GM18520 (cell line): ENCODE measurements around the gene CARD9.
"Not testable (repeated sequence)": the region's sequence is repeated elsewhere in the genome, so short reads cannot be mapped to it uniquely, and the experiment has no call there.

Experiments
- ATAC-seq: cut with Tn5 transposase; IDR thresholded peaks from one replicate; pipeline ENCODE4 v1.9.1; 2021; ENCODE audit not compliant: unreplicated experiment

The CARD9 gene

DNA sequence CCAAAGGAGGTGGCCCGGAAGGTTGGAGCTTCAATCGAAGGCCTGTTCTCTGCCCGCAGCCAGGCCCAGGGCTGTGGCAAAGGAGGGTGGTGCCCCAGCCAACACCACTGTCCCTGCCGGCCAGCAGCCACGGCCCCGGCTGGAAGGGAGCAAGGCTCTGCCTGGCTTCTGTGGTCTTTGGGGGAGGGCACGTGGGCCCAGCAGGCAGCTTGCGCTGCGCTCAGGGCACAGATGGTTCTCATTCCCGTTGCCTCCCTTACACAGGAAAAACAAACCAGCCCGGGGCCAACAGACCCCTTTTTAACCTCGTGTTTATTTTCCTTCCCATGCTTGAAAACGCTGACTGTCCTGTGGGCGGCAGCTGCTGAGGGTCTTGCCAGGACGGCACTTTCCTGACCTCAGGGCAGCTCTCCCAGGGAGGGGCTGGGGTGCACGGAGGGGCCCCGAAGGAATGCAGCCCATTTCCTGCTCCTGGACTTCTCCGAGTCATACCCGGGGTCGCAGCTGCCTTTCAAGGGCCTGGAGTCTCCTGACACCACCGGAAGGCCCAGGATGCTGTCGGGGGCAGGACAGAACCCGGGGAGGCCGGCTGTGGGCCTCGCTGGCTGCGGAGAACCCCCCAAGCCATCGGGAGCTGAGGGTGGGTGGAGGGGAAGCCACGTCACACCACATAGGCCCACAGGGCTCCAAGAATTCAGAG is 47.3 kb downstream of the CARD9 start:
- no peak for ATAC-seq

DNA sequence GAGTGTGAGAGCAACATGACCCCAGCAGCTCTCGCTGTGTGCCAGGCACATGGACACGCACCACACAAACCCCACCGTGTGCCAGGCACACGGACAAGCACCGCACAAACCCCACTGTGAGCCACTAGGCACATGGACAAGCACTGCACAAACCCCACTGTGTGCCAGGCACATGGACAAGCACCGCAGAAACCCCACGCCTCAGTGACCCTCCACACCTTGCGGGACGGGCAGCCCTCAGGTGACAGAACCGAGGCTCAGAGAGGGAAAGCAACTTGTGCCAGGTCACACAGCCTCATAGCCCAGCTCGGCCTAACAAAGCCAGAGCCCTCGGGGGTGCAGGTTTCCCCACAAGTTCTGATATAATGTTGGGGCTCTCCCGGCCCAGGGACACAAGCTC is 48.1 kb downstream of the CARD9 start:
- no peak for ATAC-seq

DNA sequence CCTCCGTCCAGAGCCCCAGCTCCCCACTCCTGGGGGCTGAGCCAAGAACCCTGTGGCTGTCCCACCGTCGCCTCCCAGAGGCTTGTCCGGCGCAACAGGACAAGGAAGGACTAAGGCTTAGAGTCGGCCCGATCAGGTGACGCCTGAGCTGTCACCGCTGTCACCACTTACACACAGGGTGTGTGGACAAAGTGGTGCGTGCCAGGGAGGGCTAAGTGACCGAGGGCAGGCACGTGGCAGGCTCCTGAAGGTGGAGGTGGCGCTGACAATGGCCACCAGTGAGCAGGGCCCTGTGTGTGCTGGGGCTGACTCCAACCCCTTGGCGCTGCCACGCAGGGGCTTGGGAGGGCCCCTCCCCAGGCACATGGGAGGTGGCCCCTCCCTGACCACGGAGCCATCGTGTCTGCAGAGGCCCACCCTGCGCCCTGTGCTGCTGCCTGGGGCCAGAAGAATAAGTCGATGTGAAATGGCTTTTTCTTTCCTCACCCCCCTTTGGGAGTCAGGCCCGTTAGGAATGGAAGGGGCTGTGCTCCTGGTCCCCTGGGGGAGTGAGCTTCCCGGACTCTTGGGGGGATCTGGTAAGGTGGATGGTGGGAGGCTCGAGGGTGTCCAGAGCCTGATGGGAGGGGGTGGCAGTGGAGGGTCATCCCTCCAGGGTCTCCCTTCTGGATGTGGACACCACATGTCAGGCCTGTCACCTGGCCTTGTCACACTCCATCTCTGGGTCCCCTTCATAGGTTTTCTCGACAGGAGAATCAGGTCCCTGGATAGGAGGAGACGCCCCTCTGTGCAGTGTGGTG is 48.8 kb downstream of the CARD9 start:
- ATAC-seq: no peak

DNA sequence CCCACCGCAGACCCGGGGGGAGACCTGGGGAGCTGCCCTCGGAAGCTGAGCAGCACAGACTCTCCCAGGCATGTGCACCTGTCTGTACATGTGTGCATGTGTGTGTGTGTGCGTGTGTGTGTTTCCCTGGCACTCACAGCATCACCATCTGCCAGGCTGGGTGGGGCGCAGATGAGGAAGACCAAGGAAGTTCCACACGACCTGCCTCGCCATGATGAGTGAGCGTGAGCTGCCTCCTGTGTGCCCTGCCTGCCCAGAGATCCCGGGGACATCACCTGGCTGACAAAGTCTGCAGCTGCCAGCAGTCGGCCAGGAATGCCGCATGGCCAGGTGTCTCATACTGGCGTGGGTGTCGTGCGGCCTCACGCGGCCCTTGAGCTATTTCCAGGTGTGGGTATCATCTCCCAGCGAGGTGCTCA is 50.1 kb downstream of the CARD9 start:
- no peak for ATAC-seq

DNA sequence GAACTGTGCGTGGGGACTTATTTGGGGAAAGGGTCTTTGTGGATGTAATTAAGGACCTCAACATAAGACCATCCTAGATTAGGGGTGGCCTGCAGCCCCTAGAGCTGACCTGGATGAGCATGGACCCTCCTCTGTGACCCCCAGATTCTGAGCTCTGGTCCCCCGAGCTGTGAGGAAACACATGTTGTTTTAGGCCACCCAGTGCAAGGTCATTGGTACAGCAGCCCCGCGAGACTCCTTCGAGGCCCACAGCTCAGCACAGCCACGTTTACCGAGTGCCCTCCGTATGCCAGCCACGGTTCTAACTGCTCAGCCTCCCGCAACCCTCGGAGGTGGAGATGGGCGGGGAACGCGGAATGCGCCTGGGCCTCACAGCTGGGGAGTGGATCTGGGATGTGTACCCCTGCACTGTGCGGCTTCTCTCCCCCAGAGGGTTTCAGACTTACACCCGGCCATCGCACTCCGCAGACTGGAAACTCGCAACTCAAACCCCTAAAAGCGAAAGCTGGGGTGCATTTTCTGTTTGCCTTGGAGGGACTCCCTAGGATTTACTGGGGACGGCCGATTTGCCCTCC is 50.6 kb downstream of the CARD9 start:
- ATAC-seq: no peak

DNA sequence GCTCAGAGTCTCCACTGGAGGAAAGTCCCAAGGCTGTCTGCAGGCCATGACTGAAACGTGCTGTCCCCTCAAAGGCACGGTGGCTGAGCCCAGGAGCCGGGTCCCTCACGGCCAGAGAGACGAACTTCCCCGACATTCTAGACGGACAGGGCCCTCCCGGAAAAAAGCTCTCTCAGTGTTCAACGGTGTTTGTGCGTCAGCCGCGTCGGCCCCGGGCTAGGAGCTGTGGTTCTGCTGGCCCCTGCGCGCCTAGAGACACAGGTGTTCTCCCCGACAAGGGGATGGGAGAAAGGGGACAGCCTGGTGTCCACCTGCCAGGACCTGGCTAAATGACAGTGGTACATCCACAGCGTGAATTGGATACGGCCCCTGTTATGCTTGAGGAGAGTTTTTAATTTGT is 51.9 kb downstream of the CARD9 start:
- no peak for ATAC-seq

DNA sequence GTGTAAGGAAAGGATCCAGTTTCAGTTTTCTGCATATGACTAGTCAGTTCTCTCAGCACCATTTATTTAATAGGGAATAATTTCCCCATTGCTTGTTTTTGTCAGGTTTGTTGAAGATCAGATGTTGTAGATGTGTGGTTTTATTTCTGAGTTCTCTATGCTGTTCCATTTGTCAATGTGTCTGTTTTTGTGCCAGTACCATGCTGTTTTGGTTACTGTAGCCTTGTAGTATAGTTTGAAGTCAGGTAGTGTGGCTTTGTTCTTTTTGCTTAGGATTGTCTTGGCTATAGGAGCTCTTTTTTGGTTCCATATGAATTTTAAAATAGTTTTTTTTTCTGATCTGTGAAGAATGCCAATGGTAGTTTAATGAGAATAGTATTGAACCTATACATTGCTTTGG is 52.5 kb downstream of the CARD9 start:
- ATAC-seq: not testable (repeated sequence)

DNA sequence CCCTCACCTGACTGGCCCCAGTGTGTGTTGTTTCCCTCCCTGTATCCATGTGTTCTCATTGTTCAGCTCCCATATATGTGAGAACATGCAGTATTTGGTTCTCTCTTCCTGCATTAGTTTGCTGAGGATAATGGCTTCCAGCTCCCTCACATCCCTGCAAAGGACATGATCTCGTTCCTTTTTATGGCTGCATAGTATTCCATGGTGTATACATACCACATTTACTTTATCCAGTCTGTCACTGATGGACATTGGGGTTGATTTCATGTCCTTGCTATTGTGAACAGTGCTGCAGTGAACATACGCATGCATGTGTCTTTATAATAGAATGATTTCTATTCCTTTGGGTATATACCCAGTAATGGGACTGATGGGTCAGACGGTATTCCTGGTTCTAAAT is 53.5 kb downstream of the CARD9 start:
- not testable (repeated sequence) for ATAC-seq

DNA sequence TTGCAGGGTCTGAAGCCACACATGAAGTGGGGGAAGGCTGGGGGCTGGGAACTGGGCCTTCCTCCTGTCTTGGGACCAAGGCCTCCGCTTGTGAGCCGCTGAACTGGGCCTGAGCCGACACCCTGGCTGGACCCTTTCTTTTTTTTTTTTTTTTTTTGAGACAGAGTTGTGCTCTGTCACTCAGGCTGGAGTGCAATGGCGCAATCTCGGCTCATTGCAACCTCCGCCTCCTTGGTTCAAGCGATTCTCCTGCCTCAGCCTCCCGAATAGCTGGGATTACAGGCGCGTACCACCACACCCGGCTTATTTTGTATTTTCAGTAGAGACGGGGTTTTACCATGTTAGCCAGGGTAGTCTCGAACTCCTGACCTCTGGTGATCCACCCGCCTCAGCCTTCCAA is 54.2 kb downstream of the CARD9 start:
- not testable (repeated sequence) for ATAC-seq

DNA sequence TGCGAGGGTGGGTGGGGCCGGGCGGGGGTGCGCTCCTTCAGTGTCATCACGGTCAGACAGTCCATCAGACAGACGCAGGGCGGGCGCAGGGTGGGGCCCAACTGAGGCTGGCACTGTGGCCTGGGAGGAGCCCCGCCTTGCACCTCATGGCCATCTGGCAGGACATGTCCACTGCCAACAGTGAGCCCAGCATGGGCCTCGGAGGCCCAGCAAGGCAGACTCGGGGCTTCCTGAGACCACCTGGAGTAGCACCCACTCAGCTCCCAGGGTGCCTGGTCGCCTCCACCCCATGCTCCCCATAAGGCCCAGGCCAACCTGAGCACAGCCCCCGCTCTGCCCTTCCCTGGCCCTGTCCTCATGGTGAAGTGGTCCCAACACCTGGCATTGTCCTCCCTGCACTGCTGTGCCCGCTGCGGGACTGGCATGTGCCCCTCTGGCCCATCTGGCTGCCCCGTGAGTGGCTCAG is 54.7 kb downstream of the CARD9 start:
- ATAC-seq: no peak

DNA sequence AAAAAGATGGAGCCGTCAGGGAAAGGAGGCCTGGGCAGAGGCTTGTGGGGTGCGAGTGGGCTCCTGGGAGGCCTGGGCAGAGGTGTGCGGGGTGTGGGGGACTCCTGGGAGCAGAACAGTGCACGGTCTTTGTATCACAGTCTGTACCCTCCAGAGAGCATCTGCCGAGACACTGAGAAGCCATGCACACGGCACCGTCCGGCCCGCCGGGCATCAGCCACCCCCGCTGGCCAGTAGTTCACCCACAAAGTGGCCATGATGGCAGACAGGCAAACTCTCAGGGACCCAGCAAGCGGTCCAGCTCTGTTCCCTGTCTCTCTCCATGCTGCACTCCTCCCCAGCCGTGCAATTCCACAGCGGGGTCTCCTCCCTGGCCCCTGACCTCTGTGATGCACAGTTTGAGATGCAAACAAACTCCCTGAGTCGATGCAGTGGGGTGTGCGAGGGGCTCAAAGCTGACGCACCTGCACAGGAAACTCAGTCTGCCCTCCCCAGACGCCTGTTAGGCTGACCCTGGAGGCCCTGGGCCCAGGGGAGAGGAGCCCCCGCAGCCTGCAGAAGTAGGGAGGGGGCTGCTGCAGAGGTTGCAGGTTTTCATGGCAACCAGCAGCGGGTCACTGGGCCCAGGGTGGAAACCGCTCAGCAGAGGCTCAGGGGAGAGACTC is 55.2 kb downstream of the CARD9 start:
- no peak for ATAC-seq

DNA sequence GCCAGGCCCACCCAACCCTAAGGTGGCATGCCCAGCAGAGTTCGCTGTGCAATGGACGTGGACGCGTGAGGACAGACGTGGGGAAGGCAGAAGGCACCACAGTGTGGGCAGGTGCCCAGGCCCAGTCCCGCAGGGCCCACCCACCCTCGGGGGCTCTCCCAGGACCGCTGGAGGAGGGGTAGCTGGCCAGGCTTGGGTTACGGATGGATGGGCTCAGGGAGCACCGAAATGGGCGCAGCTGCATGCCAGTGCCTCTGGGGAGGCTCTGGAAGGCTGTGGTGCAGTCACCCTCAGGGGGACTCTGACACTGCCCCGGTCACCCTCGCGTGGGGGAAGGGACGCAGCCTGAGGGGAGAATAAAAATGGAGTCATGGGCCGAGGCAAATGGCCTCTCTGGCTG is 55.8 kb downstream of the CARD9 start:
- ATAC-seq: no peak

DNA sequence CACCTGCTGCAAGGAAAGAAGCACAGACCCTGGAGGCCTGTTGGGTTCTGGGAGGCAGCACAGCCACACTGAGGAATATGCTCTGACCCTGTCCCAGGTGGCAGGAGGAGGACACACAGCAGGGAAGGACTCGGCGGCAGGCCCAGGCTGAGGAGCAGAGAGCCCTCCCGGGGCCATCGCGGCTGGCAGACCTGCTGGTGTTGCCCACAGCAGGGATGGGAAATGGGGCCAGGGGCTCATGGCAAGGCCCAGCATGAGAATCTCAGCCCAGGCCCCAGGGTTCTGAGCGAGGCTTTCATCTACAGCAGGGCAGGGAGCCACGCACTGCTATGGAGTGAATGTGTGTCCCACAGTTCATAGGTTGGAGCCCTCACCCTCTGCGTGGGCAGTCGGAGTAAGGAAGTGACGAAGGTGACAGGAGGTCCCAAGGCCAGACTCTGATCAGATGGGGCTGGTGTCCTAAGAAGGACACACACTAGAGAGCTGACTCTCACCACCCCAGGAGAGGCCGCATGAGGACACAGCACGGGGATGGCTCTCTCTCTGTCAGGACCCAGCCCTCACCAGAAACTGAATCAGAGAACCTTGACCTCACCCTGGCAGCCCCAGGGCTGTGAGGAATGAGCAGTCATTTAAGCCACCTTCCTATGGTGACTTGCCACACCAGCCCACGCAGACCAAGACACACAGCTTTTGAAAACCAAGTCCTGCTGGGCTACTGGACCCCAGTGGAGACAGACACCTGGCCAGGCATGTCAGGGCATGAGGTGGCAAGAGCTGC is 56.4 kb downstream of the CARD9 start:
- no peak for ATAC-seq

DNA sequence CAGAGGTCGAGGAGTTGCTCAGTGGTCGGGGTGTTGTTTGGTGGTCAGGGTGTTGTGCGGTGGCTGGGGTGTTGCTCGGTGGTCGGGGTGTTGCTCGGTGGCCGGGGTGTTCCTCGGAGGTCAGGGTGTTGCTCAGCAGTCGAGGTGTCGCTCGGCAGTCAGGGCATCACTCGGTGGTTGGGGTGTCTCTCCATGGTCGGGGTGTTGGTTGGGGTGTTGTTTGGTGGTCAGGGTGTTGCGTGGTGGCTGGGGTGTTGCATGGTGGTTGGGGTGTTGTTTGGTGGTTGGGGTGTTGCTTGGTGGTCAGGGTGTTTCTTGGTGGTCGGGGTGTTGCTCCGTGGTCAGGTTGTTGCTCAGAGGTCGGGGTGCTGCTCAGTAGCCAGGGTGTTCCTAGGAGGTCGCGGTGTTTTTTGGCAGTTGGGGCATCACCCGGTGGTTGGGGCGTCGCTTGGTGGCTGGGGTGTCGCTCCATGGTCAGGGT is 57.2 kb downstream of the CARD9 start:
- no peak for ATAC-seq

DNA sequence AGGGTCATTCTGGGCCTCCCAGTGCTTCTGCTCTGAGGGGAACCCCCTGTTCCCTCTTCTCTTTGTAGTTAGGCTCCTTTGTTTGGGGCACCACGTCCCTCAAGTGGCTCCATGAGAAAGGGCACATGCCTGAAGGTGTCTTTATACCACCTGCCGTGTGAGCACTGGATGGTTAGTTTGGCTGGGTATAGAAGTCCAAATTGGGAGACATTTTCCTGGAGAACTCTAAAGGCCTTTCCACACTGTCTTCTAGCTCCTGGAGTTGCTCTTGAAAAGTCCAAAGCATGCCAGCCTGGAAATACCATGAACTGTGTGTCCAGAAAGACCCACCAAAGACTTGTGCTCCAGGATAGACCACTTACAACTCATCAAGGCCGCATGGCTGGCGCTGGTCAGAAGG is 58.5 kb downstream of the CARD9 start:
- ATAC-seq: no peak

DNA sequence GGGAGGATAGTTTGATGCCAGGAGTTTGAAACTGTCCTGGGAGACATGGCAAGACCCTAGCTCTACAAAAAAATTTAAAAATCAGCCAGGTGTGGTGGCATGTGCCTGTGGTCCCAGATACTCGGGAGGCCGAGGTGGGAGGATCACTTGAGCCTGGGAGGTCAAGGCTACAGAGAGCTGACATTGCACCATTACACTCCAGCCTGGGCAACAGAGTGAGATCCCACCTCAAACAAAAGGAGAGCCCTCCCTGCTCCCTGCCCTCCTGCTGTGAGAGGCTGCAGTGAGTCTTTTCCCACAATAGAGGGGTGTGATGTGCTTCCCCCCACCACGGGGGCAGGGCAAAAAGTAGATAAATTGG is 59.4 kb downstream of the CARD9 start:
- no peak for ATAC-seq
